B cell (primary cell): ENCODE data around the gene FAM184A. TPM values are rescaled to one million over a fixed set of nuclear protein-coding genes. Genes with fewer than 3 reads are reported as not detected.

Source experiments
- ATAC-seq: fragments of 200-7000 bp; cut with Tn5 transposase; one replicate; pipeline ENCODE4 v1.10.0; 2021; ENCODE audit warnings: low read depth, mild to moderate bottlenecking, moderate number of reproducible peaks, moderate library complexity
- CTCF ChIA-PET: fragments of 350-600 bp; sonication (Branson Sonifier 250); formaldehyde crosslinking; loops from one replicate; lab custom pipeline; 2021; ENCODE audit warnings: antibody characterized with exemption, inconsistent platforms; lab: Charles Lee
- POLR2A ChIA-PET: fragments of 350-600 bp; sonication (Branson Sonifier 250); formaldehyde crosslinking; loops from one replicate; lab custom pipeline; 2021; ENCODE audit warnings: antibody characterized with exemption; lab: Charles Lee
- DNase-seq: peaks from one replicate; pipeline ENCODE4 v3.0.0; 2013
- H2AFZ ChIP-seq: 2 replicates; pipeline ENCODE4 v1.6.1; 2012; ENCODE audit warnings: mild to moderate bottlenecking, low read depth, low read length; ENCODE audit not compliant: insufficient read depth, poor library complexity, severe bottlenecking
- H3K27ac ChIP-seq, 2 donors: 1 replicate in 1 of 2; 2 replicates in 1 of 2; pipeline ENCODE4 v1.5.1; 2012 to 2013; ENCODE audit warnings: low read length in 2 of 2, mild to moderate bottlenecking in 2 of 2, moderate library complexity in 1 of 2
- H3K27me3 ChIP-seq, 4 experiments: fragments of 200-600 bp in 1 of 4; sonication (generic) in 1 of 4; replicated peaks in 1 of 4; 1 replicate in 2 of 4; 2 replicates in 2 of 4; pipeline versions ENCODE4 v1.6.1 to v1.7.0; 2013 to 2016; ENCODE audit warnings: low read length in 3 of 4, mild to moderate bottlenecking in 2 of 4, mixed read lengths in 1 of 4, moderate library complexity in 1 of 4; ENCODE audit not compliant: insufficient read depth in 4 of 4, control insufficient read depth in 3 of 4; ENCODE audit errors: control extremely low read depth in 1 of 4
- H3K36me3 ChIP-seq, 2 experiments: replicated peaks in 1 of 2; 1 replicate in 1 of 2; 2 replicates in 1 of 2; pipeline versions ENCODE4 v1.6.1 to v1.7.1; 2013; ENCODE audit warnings: low read length in 1 of 2; ENCODE audit not compliant: insufficient read depth in 2 of 2, control insufficient read depth in 1 of 2; ENCODE audit errors: control extremely low read depth in 1 of 2, extremely low read depth in 1 of 2
- H3K4me1 ChIP-seq, 2 donors: fragments of 200-600 bp in 1 of 2; sonication (generic) in 1 of 2; 1 replicate in 1 of 2; 2 replicates in 1 of 2; pipeline versions ENCODE4 v1.5.1 to v1.6.1; 2013 to 2017; ENCODE audit warnings: low read length in 2 of 2; ENCODE audit not compliant: control insufficient read depth in 2 of 2, insufficient read depth in 2 of 2
- H3K4me2 ChIP-seq: replicated peaks from 2 replicates; pipeline ENCODE3; 2012; ENCODE audit warnings: mild to moderate bottlenecking, low read depth, low read length; ENCODE audit not compliant: poor library complexity, severe bottlenecking
- H3K4me3 ChIP-seq, 5 experiments: fragments of 200-600 bp in 1 of 5; sonication (generic) in 1 of 5; 1 replicate in 3 of 5; 2 replicates in 2 of 5; pipeline versions ENCODE4 v1.5.1 to v1.7.0; 2011 to 2016; ENCODE audit warnings: low read length in 4 of 5, mild to moderate bottlenecking in 4 of 5, low read depth in 2 of 5, control low read depth in 1 of 5, moderate library complexity in 1 of 5; ENCODE audit not compliant: insufficient read depth in 1 of 5; ENCODE audit errors: control extremely low read depth in 1 of 5, extremely low read depth in 1 of 5
- H3K79me2 ChIP-seq: fragments of 200-600 bp; sonication (generic); one replicate; pipeline ENCODE4 v1.6.0; 2016; ENCODE audit warnings: low read length; ENCODE audit not compliant: control insufficient read depth, insufficient read depth
- H3K9ac ChIP-seq: fragments of 200-600 bp; sonication (generic); 2 replicates; pipeline ENCODE4 v1.6.1; 2017; ENCODE audit warnings: mild to moderate bottlenecking, low read length, moderate library complexity
- H3K9me3 ChIP-seq, 3 donors: one replicate each; pipeline versions ENCODE4 v1.6.1 to v1.7.1; 2013; ENCODE audit warnings: low read length in 2 of 3; ENCODE audit not compliant: control insufficient read depth in 2 of 3, insufficient read depth in 1 of 3; ENCODE audit errors: control extremely low read depth in 1 of 3
- H4K20me1 ChIP-seq: 2 replicates; pipeline ENCODE4 v1.6.0; 2012; ENCODE audit warnings: mild to moderate bottlenecking, low read length; ENCODE audit not compliant: insufficient read depth, control insufficient read depth, poor library complexity, severe bottlenecking
- H3K27ac Mint-ChIP-seq: one replicate; pipeline ENCODE4 v1.8.0; 2021; ENCODE audit warnings: mixed read lengths
- H3K27me3 Mint-ChIP-seq: one replicate; pipeline ENCODE4 v1.8.0; 2021; ENCODE audit warnings: mixed read lengths
- H3K4me1 Mint-ChIP-seq: one replicate; pipeline ENCODE4 v1.8.0; 2021; ENCODE audit warnings: mixed read lengths
- H3K4me3 Mint-ChIP-seq: one replicate; pipeline ENCODE4 v1.8.0; 2021; ENCODE audit warnings: mixed read lengths
- H3K9me3 Mint-ChIP-seq: one replicate; pipeline ENCODE4 v1.8.0; 2022; ENCODE audit warnings: mixed read lengths; ENCODE audit not compliant: insufficient read depth
- CTCF ChIP-seq: fragments of 200-600 bp; IDR thresholded peaks from one replicate; pipeline ENCODE4 v1.8.0; 2022; ENCODE audit warnings: antibody characterized with exemption, mild to moderate bottlenecking
- EZH2 ChIP-seq: IDR thresholded peaks from 2 replicates; pipeline ENCODE4 v1.6.1; 2012; ENCODE audit warnings: borderline replicate concordance, low read depth, mild to moderate bottlenecking, moderate library complexity, low read length; ENCODE audit not compliant: insufficient read depth, poor library complexity, severe bottlenecking
- WGBS: methylation state at CpG from one replicate; pipeline ENCODE4 v1.1.5; 2013; ENCODE audit warnings: missing lambda C conversion rate; ENCODE audit not compliant: insufficient coverage; 5-methylcytosine and 5-hydroxymethylcytosine counted together
- intact Hi-C: fragments of 100-400 bp; cut with micrococcal nuclease; formaldehyde crosslinking; loops from one replicate; pipeline ENCODE4 v1.10.0; 2022
- polyA plus RNA-seq: library from polyadenylated mRNA; depleted of rRNA; stranded (reverse); fragments of >200 nt; gene quantifications from 2 replicates; pipeline ENCODE4 v1.2.3, GENCODE V29; 2012
- total RNA-seq, 2 donors: library from RNA; stranded (reverse); fragments of 120-200 nt in 1 of 2; gene quantifications; 1 replicate in 1 of 2; 2 replicates in 1 of 2; pipeline versions ENCODE4 v1.2.3 to v1.2.4, GENCODE V29; 2013 to 2022

The FAM184A gene
- total and polyA plus RNA-seq, 2 donors (not counting 1 experiment from before 2014, with no cell fraction given), result 0.07 to 0.54 TPM

- H2AFZ ChIP-seq, result no peak overlapping the region
- POLR2A ChIA-PET, result no interaction called here
- Mint-ChIP-seq H3K4me1 (no peaks in the 10 kb centered on the region), H3K4me3 (no peak overlapping the region), H3K27me3 (no peaks in the 10 kb centered on the region), H3K9me3 (peaks cover 5% of the 10 kb centered on the region), H3K27ac (no peak overlapping the region)
- TF ChIP-seq CTCF (no peak), EZH2 (no peak)
- H4K20me1 ChIP-seq, result no peaks in the 10 kb centered on the region
- ATAC-seq (no peak), DNase-seq (no peak)
- no peak overlapping the region for H3K4me3 ChIP-seq
- no peak overlapping the region for H3K9ac ChIP-seq
- CTCF ChIA-PET, result no interaction called here
- intact Hi-C loops, result no loop called here
- no peaks in the 10 kb centered on the region for H3K27me3 ChIP-seq
- H3K4me2 ChIP-seq, result no peak overlapping the region
- no peaks in the 10 kb centered on the region for H3K79me2 ChIP-seq
- WGBS, result no CpG with 5 or more reads among the region's 2 CpGs
- H3K27ac ChIP-seq, result no peak overlapping the region
- peaks cover 0 to 4% (median 0%) of the 10 kb centered on the region in 3 donors for H3K9me3 ChIP-seq
- H3K36me3 ChIP-seq, result no peaks in the 10 kb centered on the region
- H3K4me1 ChIP-seq, result no peaks in the 10 kb centered on the region
Measured at GRCh38 chr6:119006974-119007373, 71.5 kb downstream of the FAM184A start.

GRCh38 chr6:119002069-119002468, 76.4 kb downstream of the FAM184A start:
- DNase-seq, result no peak
- Histone ChIP-seq H3K79me2 (no peaks in the 10 kb centered on the region), H3K27me3 (peaks cover 0 to 3% (median 0%) of the 10 kb centered on the region in 4 experiments), H3K9me3 (no peaks in the 10 kb centered on the region), H3K27ac (no peak overlapping the region), H3K4me1 (no peaks in the 10 kb centered on the region), H3K4me3 (no peak overlapping the region), H3K36me3 (no peaks in the 10 kb centered on the region), H2AFZ (no peak overlapping the region), H4K20me1 (no peaks in the 10 kb centered on the region), H3K9ac (no peak overlapping the region), H3K4me2 (no peak overlapping the region)
- ChIA-PET POLR2A (interaction anchor here (0.5 kb wide), 1 partner anchor 1872 kb away, joined by 7 read pairs; no protein-coding TSS in a partner anchor), CTCF (no interaction called here)
- Mint-ChIP-seq H3K27ac (no peak overlapping the region), H3K4me1 (no peaks in the 10 kb centered on the region), H3K27me3 (no peaks in the 10 kb centered on the region), H3K9me3 (no peaks in the 10 kb centered on the region), H3K4me3 (no peak overlapping the region)
- no peak for ATAC-seq
- intact Hi-C loops, result no loop called here
- WGBS, result no CpG with 5 or more reads among the region's 1 CpG
- TF ChIP-seq EZH2, result no peak
